GM08714 (cell line): Measurements from ENCODE around the gene EGFL7.

Source experiments
- H3K4me3 ChIP-seq: fragments of 200-500 bp; sonication (Bioruptor generic); 2 replicates; pipeline ENCODE4 v1.5.1; 2014; ENCODE audit warnings: mild to moderate bottlenecking, low read length, inconsistent platforms
- ZNF274 ChIP-seq: IDR thresholded peaks from 2 replicates; pipeline ENCODE4 v1.6.1; 2012; ENCODE audit warnings: mild to moderate bottlenecking, low read depth, low read length

EGFL7 gene

DNA sequence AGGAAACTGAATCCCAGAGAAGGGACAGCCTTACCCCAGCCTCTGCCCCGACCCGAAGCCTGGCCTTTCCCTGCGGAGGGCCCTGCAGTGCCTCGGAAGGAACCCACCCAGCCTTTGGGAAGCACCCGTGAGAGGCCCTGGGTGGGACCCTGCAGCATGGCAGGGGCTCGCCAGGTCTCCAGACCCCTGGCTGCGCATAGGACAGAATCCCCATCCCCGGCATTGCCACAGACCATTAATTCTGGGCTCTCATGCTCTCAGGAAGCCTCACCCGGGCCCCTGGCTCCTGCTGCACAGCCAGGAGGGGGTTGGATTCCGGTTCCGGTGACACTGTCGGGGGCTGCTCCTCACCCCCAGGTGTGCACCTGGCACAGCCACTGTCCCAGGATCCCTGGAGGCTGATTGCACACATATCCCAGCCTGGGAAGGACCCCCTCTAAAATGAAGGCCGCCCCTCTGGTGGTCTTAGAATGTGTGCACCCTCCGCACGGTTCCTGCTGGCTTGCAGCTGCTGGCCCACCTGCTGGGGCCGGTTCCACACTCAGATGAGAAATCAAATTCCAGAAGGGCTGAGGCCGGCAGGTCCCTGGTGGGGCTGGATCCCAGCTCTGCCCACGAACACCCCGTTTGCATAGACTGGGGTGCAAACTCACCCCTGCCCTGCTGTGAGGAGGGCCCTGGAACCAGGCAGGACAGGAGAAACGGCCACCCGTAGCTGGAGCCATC, 4.7 kb downstream of the EGFL7 start:
- H3K4me3 ChIP-seq: no peak overlapping the region

DNA sequence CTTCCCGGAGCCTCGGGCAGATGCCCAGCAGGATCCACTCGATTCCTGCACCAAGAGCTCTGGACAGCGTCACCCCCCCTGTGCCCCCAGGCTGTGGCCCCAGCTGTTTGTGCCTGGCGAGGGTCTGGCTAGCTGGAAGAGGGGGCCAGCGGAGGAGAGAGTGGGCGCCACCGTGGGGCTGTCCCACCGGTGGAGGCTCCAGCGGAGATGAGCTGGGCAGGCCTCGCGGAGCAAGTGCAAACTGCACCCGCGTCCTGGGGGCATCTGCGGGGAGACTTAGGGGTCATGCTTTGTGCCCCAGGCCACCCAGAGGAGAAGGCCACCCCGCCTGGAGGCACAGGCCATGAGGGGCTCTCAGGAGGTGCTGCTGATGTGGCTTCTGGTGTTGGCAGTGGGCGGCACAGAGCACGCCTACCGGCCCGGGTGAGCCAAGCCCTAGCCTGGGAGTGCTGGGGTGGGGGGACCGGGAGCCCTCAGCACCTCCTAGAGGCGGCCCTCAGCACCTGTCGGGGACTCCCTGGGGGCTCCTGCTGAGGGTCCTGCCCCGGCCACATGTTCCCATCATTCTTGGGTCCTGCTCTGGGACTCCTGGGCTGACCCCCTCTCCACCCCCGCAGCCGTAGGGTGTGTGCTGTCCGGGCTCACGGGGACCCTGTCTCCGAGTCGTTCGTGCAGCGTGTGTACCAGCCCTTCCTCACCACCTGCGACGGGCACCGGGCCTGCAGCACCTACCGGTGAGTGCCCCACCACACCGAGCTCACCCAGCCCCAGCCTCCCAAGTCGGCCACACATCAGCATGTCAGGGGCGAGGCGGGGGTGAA, 5.4 kb downstream of the EGFL7 start:
- TF ChIP-seq ZNF274: no peak
- H3K4me3 ChIP-seq: no peak overlapping the region

More for the DNA sequence above, 4.7 kb downstream of the EGFL7 start:
- TF ChIP-seq ZNF274: no peak

- no peak overlapping the region for H3K4me3 ChIP-seq
- TF ChIP-seq ZNF274: no peak
Observed at GRCh38 chr9:136668983-136669790, 6.5 kb downstream of the EGFL7 start.

GRCh38 chr9:136669791-136670464, 7.2 kb downstream of the EGFL7 start:
- no peak for TF ChIP-seq ZNF274

GRCh38 chr9:136670576-136671253, 8.0 kb downstream of the EGFL7 start:
- TF ChIP-seq ZNF274: no peak
- no peak overlapping the region for H3K4me3 ChIP-seq

More at GRCh38 chr9:136669791-136670464, 7.2 kb downstream of the EGFL7 start:
- H3K4me3 ChIP-seq: no peak overlapping the region

DNA sequence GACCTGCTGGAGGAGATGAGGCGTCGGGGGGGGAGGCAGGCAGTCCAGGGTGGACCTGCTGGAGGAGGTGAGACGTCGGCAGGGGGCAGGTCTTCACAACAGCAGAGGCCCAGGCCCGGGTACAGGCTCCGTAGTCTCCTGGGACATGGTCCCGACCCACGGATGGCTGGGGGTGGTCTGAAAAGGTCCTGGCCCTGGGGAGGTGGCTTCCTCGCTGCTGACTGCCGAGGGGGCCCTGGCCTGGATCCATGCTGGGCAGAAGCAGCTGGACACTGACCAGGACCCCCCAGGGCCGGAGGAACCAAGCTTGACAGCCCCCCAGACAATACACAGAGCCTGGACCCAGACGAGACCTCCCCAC, 8.5 kb downstream of the EGFL7 start:
- no peak for TF ChIP-seq ZNF274

DNA sequence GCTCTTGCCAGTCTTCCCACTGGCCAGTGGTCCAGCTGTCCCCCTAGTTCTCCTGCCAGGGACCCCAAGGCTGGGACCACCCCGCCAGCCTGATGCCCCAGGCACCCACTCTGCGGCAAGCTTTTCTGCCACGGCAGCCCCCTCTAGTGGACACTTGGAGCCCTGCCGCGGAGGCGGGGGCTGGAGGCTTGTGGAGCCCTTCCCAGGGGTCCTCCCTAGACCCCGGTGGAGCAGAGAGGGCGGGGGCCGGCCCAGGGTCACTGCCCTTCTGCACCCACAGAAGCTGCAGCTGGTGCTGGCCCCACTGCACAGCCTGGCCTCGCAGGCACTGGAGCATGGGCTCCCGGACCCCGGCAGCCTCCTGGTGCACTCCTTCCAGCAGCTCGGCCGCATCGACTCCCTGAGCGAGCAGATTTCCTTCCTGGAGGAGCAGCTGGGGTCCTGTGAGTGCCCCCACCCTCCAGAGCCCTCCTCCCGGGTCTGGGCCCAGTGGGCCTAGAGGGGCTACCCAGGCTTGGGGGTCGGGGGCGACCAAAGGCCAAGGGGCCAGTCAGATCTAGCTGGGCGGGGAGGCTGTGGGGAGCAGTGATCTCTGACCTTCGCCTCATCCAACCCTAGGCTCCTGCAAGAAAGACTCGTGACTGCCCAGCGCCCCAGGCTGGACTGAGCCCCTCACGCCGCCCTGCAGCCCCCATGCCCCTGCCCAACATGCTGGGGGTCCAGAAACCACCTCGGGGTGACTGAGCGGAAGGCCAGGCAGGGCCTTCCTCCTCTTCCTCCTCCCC, 9.1 kb downstream of the EGFL7 start:
- no peak overlapping the region for H3K4me3 ChIP-seq
- TF ChIP-seq ZNF274: no peak

More for the DNA sequence above, 8.5 kb downstream of the EGFL7 start:
- no peak overlapping the region for H3K4me3 ChIP-seq

DNA sequence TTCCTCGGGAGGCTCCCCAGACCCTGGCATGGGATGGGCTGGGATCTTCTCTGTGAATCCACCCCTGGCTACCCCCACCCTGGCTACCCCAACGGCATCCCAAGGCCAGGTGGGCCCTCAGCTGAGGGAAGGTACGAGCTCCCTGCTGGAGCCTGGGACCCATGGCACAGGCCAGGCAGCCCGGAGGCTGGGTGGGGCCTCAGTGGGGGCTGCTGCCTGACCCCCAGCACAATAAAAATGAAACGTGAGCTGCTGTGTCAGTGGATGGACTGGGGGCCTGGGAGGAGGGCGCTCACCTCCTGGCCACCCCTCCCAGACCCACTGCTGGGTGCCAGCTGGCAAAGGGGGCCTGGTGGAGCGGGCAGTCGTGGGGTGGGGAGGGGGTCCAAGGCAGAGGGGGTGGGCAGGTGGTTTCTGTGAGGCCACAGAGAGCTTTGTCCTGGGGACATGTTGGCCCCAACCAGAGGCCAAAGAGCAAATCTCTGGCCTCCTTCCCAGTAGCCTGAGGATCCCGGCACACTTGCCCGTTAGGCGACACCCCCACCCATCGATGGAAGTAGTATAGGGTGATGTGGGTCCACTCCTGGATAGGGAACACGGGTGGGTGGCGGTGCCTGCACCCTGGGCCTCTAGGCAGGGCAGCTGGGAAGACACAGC, 9.8 kb downstream of the EGFL7 start:
- no peak for TF ChIP-seq ZNF274
- no peak overlapping the region for H3K4me3 ChIP-seq

DNA sequence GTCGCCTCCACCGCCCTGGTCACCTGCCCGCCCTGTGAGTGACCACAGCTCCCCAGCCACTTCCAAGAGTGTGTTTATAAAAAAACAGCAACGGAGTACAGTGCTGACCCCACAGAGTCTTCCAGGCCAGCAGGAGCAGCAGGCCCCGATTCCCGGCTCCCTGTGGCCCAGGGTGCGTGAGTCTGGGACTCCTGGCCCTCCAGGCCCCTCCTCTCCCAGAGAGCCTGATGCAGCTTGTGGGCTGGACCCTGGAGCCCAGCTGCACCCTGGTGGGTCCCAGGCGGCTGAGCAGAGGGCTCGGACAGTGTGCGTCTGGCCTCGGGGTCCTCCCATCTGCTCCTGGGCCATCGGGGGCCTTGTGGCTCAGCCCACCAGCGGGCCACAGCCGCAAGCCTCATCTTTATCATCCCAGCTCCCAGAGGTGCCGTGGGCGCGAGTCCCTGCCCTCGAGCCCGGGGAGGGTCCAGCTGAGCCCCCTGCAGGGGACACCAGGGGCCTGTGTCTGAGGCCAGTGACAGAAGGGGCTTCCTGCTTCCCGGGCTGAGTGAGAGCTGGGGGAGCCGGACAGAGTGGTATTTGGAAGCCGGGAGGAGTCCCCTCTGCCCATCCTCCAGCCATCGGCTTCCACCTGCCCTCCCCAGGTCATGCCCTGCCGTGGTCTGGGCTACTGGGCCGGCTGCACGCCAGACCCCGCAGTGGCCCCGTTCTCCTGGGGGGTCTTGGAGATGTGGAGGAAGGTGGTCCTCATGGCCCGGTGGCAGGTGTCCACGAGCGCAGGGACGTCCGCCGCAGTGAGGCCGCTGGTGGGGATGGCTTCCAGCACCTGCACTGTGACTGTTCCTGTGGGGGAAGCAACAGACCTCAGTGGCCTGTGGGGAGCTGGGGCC, 10.6 kb downstream of the EGFL7 start:
- no peak for TF ChIP-seq ZNF274
- H3K4me3 ChIP-seq: no peak overlapping the region

DNA sequence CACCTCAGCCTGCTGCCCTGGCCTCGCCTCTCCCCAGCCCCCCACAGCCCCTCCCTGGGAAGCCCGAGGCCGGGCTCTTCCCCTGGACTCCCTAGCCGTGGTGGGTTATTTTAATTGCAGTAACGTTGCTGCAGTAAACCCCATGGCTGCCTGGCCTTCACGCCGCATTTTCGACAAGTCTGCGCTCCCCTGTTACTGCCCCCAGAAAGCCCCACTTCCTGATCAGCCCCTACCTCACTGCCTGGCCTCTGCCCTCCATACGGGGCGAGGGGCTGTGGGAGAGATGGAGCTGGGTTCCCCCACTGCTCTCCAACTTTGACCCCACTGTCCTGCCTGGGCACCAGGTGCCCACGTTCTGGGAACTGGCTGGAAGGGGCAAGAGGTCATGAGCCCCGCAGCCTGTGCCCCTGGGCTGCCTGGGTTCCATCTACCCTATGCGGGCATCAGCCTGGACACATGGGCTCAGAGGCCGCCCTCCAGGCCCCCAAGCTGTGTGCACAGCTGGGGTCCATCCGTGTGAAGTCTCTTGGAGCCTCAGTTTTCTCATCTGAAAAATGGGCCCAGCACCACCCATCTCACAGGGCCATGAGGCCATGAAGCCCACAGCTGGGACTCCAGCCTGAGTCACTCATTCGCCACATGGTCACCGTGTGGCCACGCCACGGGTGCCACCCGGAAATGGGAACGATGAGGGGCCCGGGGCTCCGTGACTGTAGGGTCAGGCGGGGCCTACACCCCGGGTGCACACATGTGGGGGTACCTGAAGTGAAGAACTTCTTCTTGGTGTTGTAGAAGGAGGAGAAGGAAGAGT, 11.5 kb downstream of the EGFL7 start:
- no peak for TF ChIP-seq ZNF274
- H3K4me3 ChIP-seq: no peak overlapping the region

DNA sequence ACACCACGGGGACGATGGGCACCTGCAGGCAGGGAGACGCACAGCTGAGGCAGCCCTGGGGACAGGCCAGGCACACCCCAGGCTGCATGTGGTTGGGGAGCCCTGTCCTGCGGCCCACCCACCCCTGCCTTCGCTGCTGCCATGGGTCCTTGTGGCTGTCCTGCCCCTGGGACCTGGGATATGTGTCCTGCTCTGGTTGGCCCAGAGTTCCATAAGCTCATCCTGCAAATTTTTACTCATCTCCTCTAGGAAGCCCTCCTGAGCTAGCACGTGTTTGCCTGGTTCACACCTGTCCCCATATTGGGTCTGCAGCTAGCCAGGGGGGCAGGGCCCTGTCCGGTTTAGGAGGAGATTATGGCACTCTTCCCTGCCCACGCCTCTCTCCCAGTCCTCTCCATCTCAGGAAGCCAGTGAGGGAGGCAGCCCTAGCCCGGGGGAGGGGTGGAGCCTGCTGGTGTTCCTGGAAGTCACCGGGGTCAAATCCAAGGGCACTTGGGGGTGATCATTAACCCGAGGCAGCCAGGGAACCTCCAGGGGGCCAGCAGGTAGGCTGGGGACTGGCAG, 12.2 kb downstream of the EGFL7 start:
- H3K4me3 ChIP-seq: no peak overlapping the region
- TF ChIP-seq ZNF274: no peak
